ENCODE results near the gene PLCB4. TPM values are rescaled to one million over a fixed set of nuclear protein-coding genes. Genes with fewer than 3 reads are reported as not detected.

Gene PLCB4
- total RNA-seq, 1 donor from 2014 or later: 30.5 TPM

DNA sequence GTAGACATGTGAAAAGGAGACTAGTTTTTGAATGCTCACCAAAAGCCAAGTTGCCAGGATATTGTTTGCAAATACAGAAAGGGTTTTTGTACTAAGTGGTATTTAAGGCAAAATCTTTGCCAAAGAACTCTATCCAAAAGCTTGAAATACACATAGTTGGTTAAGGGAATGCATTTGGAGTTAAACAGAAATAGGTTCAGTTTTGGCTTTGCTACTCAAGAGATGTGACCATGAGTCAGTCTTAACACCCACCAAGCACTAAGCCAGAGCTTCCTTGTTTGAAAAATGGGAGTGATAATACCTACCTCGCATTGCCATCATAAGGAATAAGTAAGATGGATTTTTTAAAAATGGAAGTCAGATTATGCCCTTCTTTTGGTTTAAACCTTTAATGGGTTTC, 253.8 kb downstream of the PLCB4 start:
- Histone ChIP-seq H3K4me1 (peaks cover 28% of the 10 kb centered on the region), H3K27me3 (ENCODE audit: low read depth) (no peaks in the 10 kb centered on the region), H3K9me3 (replicated peaks) (no peaks in the 10 kb centered on the region), H3K27ac (replicated peaks) (no peak overlapping the region), H3K4me3 (no peak overlapping the region), H3K36me3 (no peaks in the 10 kb centered on the region)
- no peak for DNase-seq
- intact Hi-C loops (cut with micrococcal nuclease): no loop called here
- TF ChIP-seq, protein P1, sequence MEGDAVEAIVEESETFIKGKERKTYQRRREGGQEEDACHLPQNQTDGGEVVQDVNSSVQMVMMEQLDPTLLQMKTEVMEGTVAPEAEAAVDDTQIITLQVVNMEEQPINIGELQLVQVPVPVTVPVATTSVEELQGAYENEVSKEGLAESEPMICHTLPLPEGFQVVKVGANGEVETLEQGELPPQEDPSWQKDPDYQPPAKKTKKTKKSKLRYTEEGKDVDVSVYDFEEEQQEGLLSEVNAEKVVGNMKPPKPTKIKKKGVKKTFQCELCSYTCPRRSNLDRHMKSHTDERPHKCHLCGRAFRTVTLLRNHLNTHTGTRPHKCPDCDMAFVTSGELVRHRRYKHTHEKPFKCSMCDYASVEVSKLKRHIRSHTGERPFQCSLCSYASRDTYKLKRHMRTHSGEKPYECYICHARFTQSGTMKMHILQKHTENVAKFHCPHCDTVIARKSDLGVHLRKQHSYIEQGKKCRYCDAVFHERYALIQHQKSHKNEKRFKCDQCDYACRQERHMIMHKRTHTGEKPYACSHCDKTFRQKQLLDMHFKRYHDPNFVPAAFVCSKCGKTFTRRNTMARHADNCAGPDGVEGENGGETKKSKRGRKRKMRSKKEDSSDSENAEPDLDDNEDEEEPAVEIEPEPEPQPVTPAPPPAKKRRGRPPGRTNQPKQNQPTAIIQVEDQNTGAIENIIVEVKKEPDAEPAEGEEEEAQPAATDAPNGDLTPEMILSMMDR (IDR thresholded peaks at IDR 0.05; ENCODE audit: borderline replicate concordance): no peak

DNA sequence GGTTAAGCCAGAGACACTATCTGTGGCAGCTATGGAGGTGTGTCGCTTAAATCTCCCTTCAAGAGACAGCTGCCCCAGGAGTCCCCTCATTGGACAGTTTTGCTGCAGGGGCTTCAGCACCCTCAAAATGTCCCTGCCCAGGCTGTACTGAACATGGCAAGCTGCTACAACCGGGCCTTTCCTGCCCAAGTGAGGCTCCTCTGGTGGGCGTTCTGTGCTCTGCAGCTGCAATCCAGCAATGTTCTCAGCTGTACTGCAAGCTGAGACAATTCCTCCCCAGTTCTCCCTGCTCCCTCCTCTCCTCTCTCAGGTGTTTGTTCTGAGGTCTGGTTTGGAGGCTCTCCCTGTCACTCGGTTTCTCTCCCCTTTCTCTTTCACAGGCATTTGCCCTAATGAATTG, 254.7 kb downstream of the PLCB4 start:
- Histone ChIP-seq H3K27ac (replicated peaks) (no peak overlapping the region), H3K27me3 (ENCODE audit: low read depth) (no peaks in the 10 kb centered on the region), H3K9me3 (replicated peaks) (no peaks in the 10 kb centered on the region), H3K4me3 (no peak overlapping the region), H3K4me1 (peaks cover 28% of the 10 kb centered on the region), H3K36me3 (no peaks in the 10 kb centered on the region)
- intact Hi-C loops (cut with micrococcal nuclease): no loop called here
- no peak for DNase-seq
- TF ChIP-seq, protein P1 (IDR thresholded peaks at IDR 0.05; ENCODE audit: borderline replicate concordance): peak; percentile 44

DNA sequence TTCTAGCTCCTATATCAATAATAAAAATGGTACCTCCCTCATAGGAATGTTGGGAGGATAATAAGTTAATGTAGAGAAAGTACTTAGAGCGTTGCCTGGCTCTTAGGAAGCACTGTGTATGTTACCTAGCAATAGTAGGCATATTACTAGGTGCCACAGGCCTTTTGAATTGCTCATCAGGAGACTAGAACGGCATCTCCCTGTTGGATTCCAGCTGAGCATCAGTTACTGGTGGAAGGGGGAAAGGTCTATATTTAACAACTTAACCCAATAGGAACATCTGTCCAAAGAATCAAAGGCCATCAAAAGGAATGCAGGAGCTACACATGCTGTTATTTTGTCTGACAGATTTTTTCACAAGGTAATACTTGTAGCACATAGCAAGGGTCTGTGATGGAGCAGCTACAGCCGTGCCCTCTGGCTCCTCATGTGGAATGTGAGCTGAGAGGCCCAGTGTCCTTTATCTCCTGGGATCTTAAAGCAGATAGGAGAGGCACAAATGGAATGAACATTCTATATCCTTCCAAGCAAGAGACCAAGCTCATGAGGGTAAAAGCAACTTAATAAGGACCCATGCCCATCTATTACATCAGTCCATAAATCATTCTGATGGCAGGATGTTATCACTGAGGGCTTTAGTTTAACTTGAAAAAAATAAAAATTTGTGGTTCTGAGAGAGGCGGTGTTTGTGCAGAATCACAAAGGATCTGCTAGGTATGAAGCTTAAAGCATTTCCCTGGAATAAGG, 260.6 kb downstream of the PLCB4 start:
- no peak for DNase-seq
- TF ChIP-seq, protein P1 (IDR thresholded peaks at IDR 0.05; ENCODE audit: borderline replicate concordance): no peak
- no peaks in the 10 kb centered on the region for H3K9me3 ChIP-seq (replicated peaks)
- H3K4me3 ChIP-seq: no peak overlapping the region
- H3K36me3 ChIP-seq: no peaks in the 10 kb centered on the region
- no peaks in the 10 kb centered on the region for H3K27me3 ChIP-seq (ENCODE audit: low read depth)
- H3K27ac ChIP-seq (replicated peaks): no peak overlapping the region
- H3K4me1 ChIP-seq: peaks cover 34% of the 10 kb centered on the region
- intact Hi-C loops (cut with micrococcal nuclease): no loop called here

DNA sequence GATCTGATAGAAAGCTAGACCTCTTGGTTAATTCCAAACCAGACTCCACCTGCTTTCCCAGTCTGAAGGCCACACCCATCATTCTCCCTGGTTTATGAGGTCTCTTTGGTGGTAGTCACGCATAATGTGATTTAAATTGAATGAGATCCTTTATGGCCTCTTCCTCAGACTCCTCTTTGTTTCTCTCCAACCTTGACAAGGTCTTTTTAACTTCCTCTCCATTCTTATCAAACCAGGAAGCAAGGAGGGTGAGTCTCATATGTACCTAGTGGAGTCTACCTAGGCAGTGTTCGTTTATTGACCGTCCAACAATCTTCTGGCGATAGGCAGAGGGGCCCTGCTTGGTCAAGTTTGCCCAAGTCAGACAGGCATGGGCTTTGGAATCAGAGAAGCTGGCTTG, 261.3 kb downstream of the PLCB4 start:
- Histone ChIP-seq H3K9me3 (replicated peaks) (no peaks in the 10 kb centered on the region), H3K27me3 (ENCODE audit: low read depth) (no peaks in the 10 kb centered on the region), H3K36me3 (no peaks in the 10 kb centered on the region), H3K4me1 (peaks cover 29% of the 10 kb centered on the region), H3K27ac (replicated peaks) (no peak overlapping the region), H3K4me3 (no peak overlapping the region)
- intact Hi-C loops (cut with micrococcal nuclease): no loop called here
- no peak for DNase-seq
- TF ChIP-seq, protein P1 (IDR thresholded peaks at IDR 0.05; ENCODE audit: borderline replicate concordance): no peak

DNA sequence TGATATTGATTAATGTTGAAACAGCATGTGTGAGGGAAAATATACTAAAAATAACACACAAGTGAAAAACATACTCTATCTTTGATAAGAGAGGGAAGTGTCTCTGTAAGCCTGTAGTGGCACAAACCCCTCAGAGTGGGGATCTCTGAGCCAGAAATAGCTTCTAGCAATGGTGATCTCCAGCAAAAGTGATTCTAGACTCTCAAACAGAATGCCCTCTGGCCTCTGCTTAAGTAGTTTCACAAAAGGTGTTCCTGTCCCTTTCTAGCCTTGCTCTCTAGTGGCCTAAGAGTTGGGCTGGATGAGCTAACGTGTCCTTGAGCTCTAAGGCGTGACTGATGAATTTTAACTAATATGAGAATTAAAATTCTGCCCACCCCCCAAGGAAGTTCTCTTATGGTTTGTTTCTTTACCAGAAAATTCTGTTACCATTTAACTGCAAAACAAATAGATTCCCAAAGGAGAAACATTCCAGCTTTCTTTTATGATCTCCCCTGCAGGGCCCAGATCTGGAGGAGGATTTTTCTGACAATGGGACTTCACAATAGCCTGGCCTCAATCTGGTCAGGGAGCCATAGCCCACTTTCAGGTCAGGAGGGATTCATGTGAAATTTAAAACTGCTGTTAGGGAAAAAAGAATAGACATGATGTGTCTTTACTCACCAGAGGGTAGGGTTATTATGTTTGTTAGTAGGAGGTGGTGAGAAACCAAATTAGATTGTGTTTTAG, 263.0 kb downstream of the PLCB4 start:
- intact Hi-C loops (cut with micrococcal nuclease): no loop called here
- H3K4me3 ChIP-seq: no peak overlapping the region
- peaks cover 29% of the 10 kb centered on the region for H3K4me1 ChIP-seq
- TF ChIP-seq, protein P1 (IDR thresholded peaks at IDR 0.05; ENCODE audit: borderline replicate concordance): no peak
- H3K36me3 ChIP-seq: no peaks in the 10 kb centered on the region
- H3K27ac ChIP-seq (replicated peaks): no peak overlapping the region
- H3K9me3 ChIP-seq (replicated peaks): no peaks in the 10 kb centered on the region
- no peaks in the 10 kb centered on the region for H3K27me3 ChIP-seq (ENCODE audit: low read depth)
- DNase-seq: no peak

Data from left ventricle myocardium inferior (tissue), 1 donor.